Endothelial cell of umbilical vein (primary cell): ENCODE results near the gene ASS1. TPM values are rescaled to one million over a fixed set of nuclear protein-coding genes. Genes with fewer than 3 reads are reported as not detected.

Source experiments
- BruUV-seq: library from RNA; stranded (reverse); fragments of 400-500 nt; replicated peaks from 2 replicates; lab custom pipeline; 2021; lab: Mats Ljungman, UMichigan
- CTCF ChIA-PET: fragments of 300-600, 350-600 bp; sonication (Branson Sonifier 250); formaldehyde crosslinking; loops from one replicate; lab custom pipeline; 2021; ENCODE audit warnings: antibody characterized with exemption, inconsistent platforms; lab: Charles Lee
- POLR2A ChIA-PET: fragments of 300-600, 350-600 bp; sonication (Branson Sonifier 250); formaldehyde crosslinking; loops from one replicate; lab custom pipeline; 2021; ENCODE audit warnings: antibody characterized with exemption, inconsistent platforms; lab: Charles Lee
- DNase-seq: peaks from one replicate; pipeline ENCODE4 v3.0.0-alpha.2; 2011; ENCODE audit warnings: low read depth, low spot score
- FAIRE-seq: peaks from 2 replicates; lab custom pipeline; 2011; peaks lifted over from hg19 to GRCh38; lab: Jason Lieb, UNC
- H2AFZ ChIP-seq: 2 replicates; pipeline ENCODE4 v1.6.0; 2012; ENCODE audit warnings: low read depth, low read length, control low read depth, inconsistent platforms
- H3K27ac ChIP-seq: 2 replicates; pipeline ENCODE4 v1.5.1; 2011; ENCODE audit warnings: low read depth, mild to moderate bottlenecking, control low read depth, low read length, moderate library complexity; ENCODE audit not compliant: insufficient read depth
- H3K27me3 ChIP-seq, 2 experiments: 2 replicates each; pipeline versions ENCODE4 v1.6.0 to v1.6.1; 2011; ENCODE audit warnings: low read length in 2 of 2, mixed read lengths in 1 of 2; ENCODE audit not compliant: control insufficient read depth in 2 of 2, insufficient read depth in 2 of 2
- H3K36me3 ChIP-seq, 2 experiments: 2 replicates in 1 of 2; 3 replicates in 1 of 2; pipeline ENCODE4 v1.5.1; 2011; ENCODE audit warnings: low read length in 2 of 2, mild to moderate bottlenecking in 1 of 2, moderate library complexity in 1 of 2; ENCODE audit not compliant: control insufficient read depth in 2 of 2, insufficient read depth in 2 of 2; ENCODE audit errors: extremely low read depth in 1 of 2
- H3K4me1 ChIP-seq: 3 replicates; pipeline ENCODE4 v1.5.1; 2011; ENCODE audit warnings: mild to moderate bottlenecking, low read length; ENCODE audit not compliant: control insufficient read depth, insufficient read depth; ENCODE audit errors: extremely low read depth
- H3K4me2 ChIP-seq: 2 replicates; pipeline ENCODE4 v1.6.1; 2011; ENCODE audit warnings: low read length, control low read depth, mixed read lengths; ENCODE audit not compliant: insufficient read depth
- H3K4me3 ChIP-seq, 3 experiments: fragments of 200-600 bp in 1 of 3; sonication (generic), shearing (Covaris generic) in 1 of 3; replicated peaks in 1 of 3; 2 replicates each; pipeline ENCODE4 v1.5.1; 2011 to 2016; ENCODE audit warnings: control low read depth in 3 of 3, low read length in 3 of 3, mild to moderate bottlenecking in 2 of 3, inconsistent platforms in 1 of 3, low read depth in 1 of 3, moderate library complexity in 1 of 3; ENCODE audit not compliant: insufficient read depth in 1 of 3
- H3K79me2 ChIP-seq: 2 replicates; pipeline ENCODE4 v1.6.0; 2012; ENCODE audit warnings: low read length, inconsistent platforms; ENCODE audit not compliant: control insufficient read depth, insufficient read depth
- H3K9ac ChIP-seq: replicated peaks from 2 replicates; pipeline ENCODE3; 2011; ENCODE audit warnings: low read length, control low read depth; ENCODE audit not compliant: insufficient read depth; ENCODE audit errors: extremely low read depth
- H3K9me1 ChIP-seq: replicated peaks from 3 replicates; pipeline ENCODE4 v1.6.0; 2011; ENCODE audit warnings: mild to moderate bottlenecking, low read length; ENCODE audit not compliant: control insufficient read depth, insufficient read depth; ENCODE audit errors: extremely low read depth
- H3K9me3 ChIP-seq: replicated peaks from 2 replicates; pipeline ENCODE4 v1.5.1; 2012; ENCODE audit warnings: low read length, inconsistent platforms; ENCODE audit not compliant: control insufficient read depth, insufficient read depth
- H4K20me1 ChIP-seq: replicated peaks from 2 replicates; pipeline ENCODE3; 2011; ENCODE audit warnings: mild to moderate bottlenecking, low read length; ENCODE audit not compliant: control insufficient read depth, insufficient read depth; ENCODE audit errors: extremely low read depth
- CTCF ChIP-seq, 2 donors: IDR thresholded peaks; 1 replicate in 1 of 2; 2 replicates in 1 of 2; pipeline ENCODE4 v1.5.1; 2011; ENCODE audit warnings: low read length in 2 of 2, mild to moderate bottlenecking in 2 of 2, moderate library complexity in 2 of 2, control low read depth in 1 of 2, inconsistent platforms in 1 of 2, low read depth in 1 of 2; ENCODE audit not compliant: insufficient read depth in 1 of 2; ENCODE audit errors: extremely low read depth in 1 of 2
- EZH2 ChIP-seq: IDR thresholded peaks from 2 replicates; pipeline ENCODE4 v1.6.1; 2012; ENCODE audit warnings: borderline replicate concordance, low read depth, mild to moderate bottlenecking, moderate library complexity, low read length, inconsistent platforms; ENCODE audit not compliant: severe bottlenecking
- FOS ChIP-seq: IDR thresholded peaks from 2 replicates; pipeline ENCODE4 v1.6.1; 2011; ENCODE audit warnings: mild to moderate bottlenecking, low read length, moderate library complexity, borderline replicate concordance; ENCODE audit not compliant: insufficient read depth
- GATA2 ChIP-seq: IDR thresholded peaks from 2 replicates; pipeline ENCODE4 v1.7.0; 2011; ENCODE audit warnings: low read depth, mild to moderate bottlenecking, moderate library complexity, mixed read lengths, low read length; ENCODE audit not compliant: insufficient read length, insufficient read depth
- JUN ChIP-seq: IDR thresholded peaks from 2 replicates; pipeline ENCODE4 v1.6.1; 2011; ENCODE audit warnings: borderline replicate concordance, low read depth; ENCODE audit not compliant: insufficient read length, insufficient read depth
- MAX ChIP-seq: IDR thresholded peaks from 2 replicates; pipeline ENCODE4 v1.6.1; 2011; ENCODE audit not compliant: insufficient read depth, insufficient read length
- MYC ChIP-seq: IDR thresholded peaks from one replicate; pipeline ENCODE4 v1.6.1; 2011; ENCODE audit warnings: mild to moderate bottlenecking, low read depth, low read length
- POLR2A ChIP-seq: IDR thresholded peaks from 2 replicates; pipeline ENCODE4 v1.6.1; 2012; ENCODE audit warnings: low read depth, mild to moderate bottlenecking, control low read depth, low read length
- POLR2AphosphoS5 ChIP-seq: IDR thresholded peaks from 2 replicates; pipeline ENCODE4 v1.6.1; 2012; ENCODE audit warnings: low read depth, mild to moderate bottlenecking, control low read depth, low read length, moderate library complexity; ENCODE audit not compliant: insufficient read depth
- dilution Hi-C: fragments of 300-500 bp; cut with MboI; formaldehyde crosslinking; loops from one replicate; pipeline ENCODE4 v1.15.0; 2019; ENCODE audit warnings: low sequenced_read_pairs; ENCODE audit not compliant: extremely low pct_ligation_motif_present
- intact Hi-C: fragments of 100-400 bp; cut with micrococcal nuclease; formaldehyde crosslinking; loops from one replicate; pipeline ENCODE4 v1.10.0; 2022
- polyA plus RNA-seq, 4 experiments: library from polyadenylated mRNA; depleted of rRNA in 3 of 4; stranded (reverse) in 3 of 4; unstranded in 1 of 4; fragments of >200 nt; gene quantifications; 2 replicates each; pipeline versions ENCODE4 v1.2.1 to v1.2.3, GENCODE V29; 2011 to 2012; ENCODE audit warnings: missing spikeins in 1 of 4
- total RNA-seq: library from RNA; stranded (reverse); gene quantifications from 2 replicates; pipeline ENCODE4 v1.2.3, GENCODE V29; 2021

The ASS1 gene
- total and polyA plus RNA-seq, 2 donors (not counting 3 experiments of a cell fraction or from before 2014, with no cell fraction given), result 3.6 to 12.4 TPM

GRCh38 chr9:130445268-130445983 lies 665 bp downstream of the ASS1 start:
- intact Hi-C loops, result no loop called here
- H3K9ac ChIP-seq, result no peak overlapping the region

DNA sequence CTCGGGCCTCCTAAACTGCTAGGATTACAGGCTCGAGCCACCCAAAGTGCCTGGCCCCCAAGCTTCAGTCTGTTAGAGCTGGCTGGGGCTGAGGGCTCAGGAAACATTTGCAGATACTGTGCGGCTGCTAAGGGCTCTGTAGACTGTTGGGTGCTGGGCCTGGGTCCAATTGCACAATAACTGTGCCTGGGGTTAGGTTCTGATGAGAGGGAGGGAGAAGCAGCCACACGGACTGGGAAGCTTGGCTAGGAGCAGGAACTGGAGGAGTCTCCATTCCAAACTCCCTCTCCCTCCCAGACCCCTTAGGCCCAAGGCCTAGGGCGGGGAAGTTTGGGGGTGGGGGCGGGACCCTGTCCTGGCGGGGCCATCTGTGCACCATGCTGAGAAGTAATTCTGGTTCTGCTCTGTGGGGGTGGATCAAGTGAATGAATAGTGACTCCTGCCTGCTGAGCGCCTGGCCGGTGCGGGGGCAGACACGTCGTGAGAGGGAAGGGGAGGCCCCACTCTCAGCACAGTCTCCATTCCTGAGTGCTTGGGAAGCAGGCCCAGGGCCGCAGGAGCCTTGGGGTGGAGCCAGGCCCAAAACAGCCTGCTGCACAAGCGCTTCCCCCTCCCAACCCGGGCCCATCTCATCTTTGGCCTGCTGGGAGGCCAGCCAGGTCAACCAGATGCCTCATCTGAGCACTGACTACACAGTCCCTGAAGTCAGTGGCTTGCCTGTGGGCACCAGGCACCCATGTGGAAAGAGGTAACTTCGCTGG lies 1.5 kb downstream of the ASS1 start:
- dilution Hi-C loops, result no loop called here
- no peak overlapping the region for H2AFZ ChIP-seq
- BruUV-seq, result no TSS peak
- CTCF ChIA-PET, result interaction anchor here (1.1 kb wide), 1 partner anchor 19 kb away, joined by 4 read pairs; no protein-coding TSS in a partner anchor
- H3K27ac ChIP-seq, result no peak overlapping the region
- no peaks in the 10 kb centered on the region for H3K79me2 ChIP-seq
- no peak for DNase-seq
- peaks cover 12% of the 10 kb centered on the region for H3K4me1 ChIP-seq
- FAIRE-seq, result no peak
- no peaks in the 10 kb centered on the region for H3K36me3 ChIP-seq
- no peak overlapping the region for H3K4me2 ChIP-seq
- H3K9me1 ChIP-seq, result no peaks in the 10 kb centered on the region
- H4K20me1 ChIP-seq, result no peaks in the 10 kb centered on the region
- H3K9ac ChIP-seq, result no peak overlapping the region
- H3K4me3 ChIP-seq, result no peak overlapping the region
- TF ChIP-seq MAX, result no peak
- no peak for TF ChIP-seq GATA2
- TF ChIP-seq POLR2A, result no peak
- TF ChIP-seq JUN, result no peak
- TF ChIP-seq CTCF (IDR thresholded peaks at IDR 0.05; ENCODE audit: extremely low read depth in 1 of 2, insufficient read depth in 1 of 2, low read depth in 1 of 2, low read length in 2 of 2), result no peak
- TF ChIP-seq FOS, result no peak
- no peak for TF ChIP-seq EZH2
- no peak for TF ChIP-seq MYC
- no peak for TF ChIP-seq POLR2AphosphoS5
- intact Hi-C loops, result no loop called here
- H3K9me3 ChIP-seq, result no peaks in the 10 kb centered on the region
- POLR2A ChIA-PET, result no interaction called here
- H3K27me3 ChIP-seq, result peaks cover 0 to 6% of the 10 kb centered on the region in 2 experiments

More at GRCh38 chr9:130445268-130445983, 665 bp downstream of the ASS1 start:
- DNase-seq, result no peak
- no peaks in the 10 kb centered on the region for H4K20me1 ChIP-seq
- H3K4me1 ChIP-seq, result peaks cover 7% of the 10 kb centered on the region
- H3K4me2 ChIP-seq, result peak overlapping the region; percentile 70
- peak overlapping the region; percentile 8 to 47 (median 26) for H3K4me3 ChIP-seq
- H3K27me3 ChIP-seq, result peaks cover 0 to 6% of the 10 kb centered on the region in 2 experiments
- H3K36me3 ChIP-seq, result no peaks in the 10 kb centered on the region
- no TSS peak for BruUV-seq
- ChIA-PET POLR2A (no interaction called here), CTCF (no interaction called here)
- TF ChIP-seq POLR2A, result no peak
- peak; percentile 66 for TF ChIP-seq EZH2
- no peaks in the 10 kb centered on the region for H3K79me2 ChIP-seq
- no peaks in the 10 kb centered on the region for H3K9me3 ChIP-seq
- no peak overlapping the region for H3K27ac ChIP-seq
- peak; percentile 42 for FAIRE-seq
- dilution Hi-C loops, result no loop called here
- no peaks in the 10 kb centered on the region for H3K9me1 ChIP-seq
- H2AFZ ChIP-seq, result peak overlapping the region; percentile 27
